ENCODE data around the gene CHST15.
A peak's percentile ranks its signal among the peaks of the same experiment; 100 is the strongest.

Gene CHST15

DNA sequence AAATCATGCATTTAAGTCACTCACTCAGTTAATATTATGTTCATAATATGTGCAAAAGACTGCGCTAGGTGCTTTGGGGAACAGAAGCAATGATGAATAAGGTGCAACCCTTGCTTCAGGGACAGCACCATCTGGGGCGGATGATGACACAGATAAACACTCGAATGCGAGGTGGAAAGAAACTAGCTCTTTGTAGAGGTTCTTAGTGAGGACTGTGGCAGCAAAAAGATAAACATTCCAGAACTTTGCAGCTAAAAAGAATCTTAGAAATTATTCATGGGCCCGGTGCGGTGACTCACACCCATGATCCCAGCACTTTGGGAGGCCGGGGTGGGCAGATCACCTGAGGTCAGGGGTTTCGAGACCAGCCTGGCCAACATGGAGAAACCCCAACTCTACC lies 29.8 kb upstream of the CHST15 start:
- Histone ChIP-seq H3K27ac (ENCODE audit: low read length) (no peak overlapping the region), H3K9me3 (ENCODE audit: insufficient read depth, low read length, severe bottlenecking) (no peaks in the 10 kb centered on the region), H3K9ac (ENCODE audit: low read depth, low read length) (no peak overlapping the region), H3K4me1 (ENCODE audit: insufficient read depth, low read length) (peaks cover 22% of the 10 kb centered on the region), H4K20me1 (ENCODE audit: insufficient read depth, low read length) (no peaks in the 10 kb centered on the region), H3K27me3 (ENCODE audit: insufficient read depth, low read length, poor library complexity) (no peaks in the 10 kb centered on the region), H3K36me3 (ENCODE audit: insufficient read depth, low read length) (no peaks in the 10 kb centered on the region), H3K4me3 (ENCODE audit: low read depth in 1 of 2, low read length in 2 of 2) (no peak overlapping the region), H3K79me2 (ENCODE audit: insufficient read depth, low read length) (no peaks in the 10 kb centered on the region), H2AFZ (ENCODE audit: low read depth, low read length) (no peak overlapping the region), H3K4me2 (ENCODE audit: insufficient read depth, low read length) (no peak overlapping the region)
- ATAC-seq (ENCODE audit: insufficient read depth, low read depth) (no peak), DNase-seq (no peak)
- TF ChIP-seq EZH2 (IDR thresholded peaks at IDR 0.05; ENCODE audit: borderline replicate concordance, low read depth, low read length, severe bottlenecking), result no peak
- TF ChIP-seq, protein P1, sequence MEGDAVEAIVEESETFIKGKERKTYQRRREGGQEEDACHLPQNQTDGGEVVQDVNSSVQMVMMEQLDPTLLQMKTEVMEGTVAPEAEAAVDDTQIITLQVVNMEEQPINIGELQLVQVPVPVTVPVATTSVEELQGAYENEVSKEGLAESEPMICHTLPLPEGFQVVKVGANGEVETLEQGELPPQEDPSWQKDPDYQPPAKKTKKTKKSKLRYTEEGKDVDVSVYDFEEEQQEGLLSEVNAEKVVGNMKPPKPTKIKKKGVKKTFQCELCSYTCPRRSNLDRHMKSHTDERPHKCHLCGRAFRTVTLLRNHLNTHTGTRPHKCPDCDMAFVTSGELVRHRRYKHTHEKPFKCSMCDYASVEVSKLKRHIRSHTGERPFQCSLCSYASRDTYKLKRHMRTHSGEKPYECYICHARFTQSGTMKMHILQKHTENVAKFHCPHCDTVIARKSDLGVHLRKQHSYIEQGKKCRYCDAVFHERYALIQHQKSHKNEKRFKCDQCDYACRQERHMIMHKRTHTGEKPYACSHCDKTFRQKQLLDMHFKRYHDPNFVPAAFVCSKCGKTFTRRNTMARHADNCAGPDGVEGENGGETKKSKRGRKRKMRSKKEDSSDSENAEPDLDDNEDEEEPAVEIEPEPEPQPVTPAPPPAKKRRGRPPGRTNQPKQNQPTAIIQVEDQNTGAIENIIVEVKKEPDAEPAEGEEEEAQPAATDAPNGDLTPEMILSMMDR (IDR thresholded peaks at IDR 0.05; ENCODE audit: borderline replicate concordance, extremely low read depth, low read length, poor library complexity, severe bottlenecking), result no peak

DNA sequence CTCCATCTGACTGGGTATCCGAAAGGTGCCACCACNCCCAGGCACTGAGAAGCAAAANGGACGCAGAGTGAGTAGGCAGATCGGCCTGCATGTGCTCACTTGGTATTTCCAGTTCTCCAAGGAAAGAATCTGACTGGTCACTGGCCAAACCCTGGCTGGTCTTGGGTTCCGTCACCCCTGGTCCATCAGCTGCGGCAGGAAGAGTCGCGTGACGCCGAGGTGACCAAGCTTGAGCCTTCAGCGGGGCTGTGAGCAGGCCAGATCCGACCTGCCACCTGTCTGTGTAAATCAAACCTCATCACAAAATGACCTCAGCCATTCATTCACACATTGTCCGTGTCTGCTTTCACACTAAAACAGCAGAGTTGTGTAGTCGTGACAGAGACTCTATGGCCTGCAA lies 28.8 kb upstream of the CHST15 start:
- H3K27ac ChIP-seq (ENCODE audit: low read length), result no peak overlapping the region
- H4K20me1 ChIP-seq (ENCODE audit: insufficient read depth, low read length), result no peaks in the 10 kb centered on the region
- TF ChIP-seq, protein P1 (IDR thresholded peaks at IDR 0.05; ENCODE audit: borderline replicate concordance, extremely low read depth, low read length, poor library complexity, severe bottlenecking), result no peak
- no peak for TF ChIP-seq EZH2 (IDR thresholded peaks at IDR 0.05; ENCODE audit: borderline replicate concordance, low read depth, low read length, severe bottlenecking)
- no peak overlapping the region for H3K4me3 ChIP-seq (ENCODE audit: low read depth in 1 of 2, low read length in 2 of 2)
- H3K79me2 ChIP-seq (ENCODE audit: insufficient read depth, low read length), result no peaks in the 10 kb centered on the region
- no peak overlapping the region for H3K4me2 ChIP-seq (ENCODE audit: insufficient read depth, low read length)
- peaks cover 31% of the 10 kb centered on the region for H3K4me1 ChIP-seq (ENCODE audit: insufficient read depth, low read length)
- no peak for ATAC-seq (ENCODE audit: insufficient read depth, low read depth)
- no peaks in the 10 kb centered on the region for H3K36me3 ChIP-seq (ENCODE audit: insufficient read depth, low read length)
- no peak for DNase-seq
- H2AFZ ChIP-seq (ENCODE audit: low read depth, low read length), result no peak overlapping the region
- H3K9me3 ChIP-seq (ENCODE audit: insufficient read depth, low read length, severe bottlenecking), result no peaks in the 10 kb centered on the region
- no peak overlapping the region for H3K9ac ChIP-seq (ENCODE audit: low read depth, low read length)
- no peaks in the 10 kb centered on the region for H3K27me3 ChIP-seq (ENCODE audit: insufficient read depth, low read length, poor library complexity)

DNA sequence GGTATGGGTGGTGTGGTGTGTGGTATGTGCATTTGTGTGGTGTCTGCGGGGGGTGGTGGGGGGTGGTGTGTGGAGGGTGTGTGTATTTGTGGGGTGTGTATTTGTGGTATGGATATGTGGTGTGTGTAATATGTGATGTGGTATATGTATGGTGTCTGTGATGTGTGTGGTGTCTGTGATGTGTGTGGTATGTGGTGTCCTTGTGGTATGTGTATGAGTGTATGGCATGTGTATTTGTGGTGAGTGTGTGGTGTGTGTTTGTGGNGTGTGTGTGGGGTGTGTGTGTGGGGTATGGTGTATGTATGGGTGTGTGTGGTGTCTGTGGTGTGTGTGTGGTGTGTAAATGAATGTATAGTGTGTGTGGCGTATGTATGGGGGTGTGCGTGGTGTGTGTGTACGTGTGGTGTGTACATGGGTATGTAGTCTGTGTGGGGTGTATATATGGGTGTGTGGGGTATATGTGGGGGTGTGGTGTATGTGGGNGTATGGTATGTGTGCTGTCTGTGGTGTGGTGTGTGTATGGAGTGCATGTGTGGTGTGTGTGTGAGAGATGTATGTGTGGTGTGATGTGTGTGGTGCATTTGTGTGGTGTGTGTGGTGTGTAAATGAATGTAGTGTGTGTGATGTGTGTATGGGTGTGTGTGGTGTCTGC lies 27.1 kb upstream of the CHST15 start:
- no peaks in the 10 kb centered on the region for H4K20me1 ChIP-seq (ENCODE audit: insufficient read depth, low read length)
- H3K9me3 ChIP-seq (ENCODE audit: insufficient read depth, low read length, severe bottlenecking), result no peaks in the 10 kb centered on the region
- no peak for TF ChIP-seq EZH2 (IDR thresholded peaks at IDR 0.05; ENCODE audit: borderline replicate concordance, low read depth, low read length, severe bottlenecking)
- TF ChIP-seq, protein P1 (IDR thresholded peaks at IDR 0.05; ENCODE audit: borderline replicate concordance, extremely low read depth, low read length, poor library complexity, severe bottlenecking), result no peak
- no peaks in the 10 kb centered on the region for H3K79me2 ChIP-seq (ENCODE audit: insufficient read depth, low read length)
- H3K9ac ChIP-seq (ENCODE audit: low read depth, low read length), result no peak overlapping the region
- DNase-seq (no peak), ATAC-seq (ENCODE audit: insufficient read depth, low read depth) (peak; percentile 19; the same call in 1 of the 3 replicates)
- no peaks in the 10 kb centered on the region for H3K27me3 ChIP-seq (ENCODE audit: insufficient read depth, low read length, poor library complexity)
- no peak overlapping the region for H3K4me3 ChIP-seq (ENCODE audit: low read depth in 1 of 2, low read length in 2 of 2)
- H3K27ac ChIP-seq (ENCODE audit: low read length), result peak overlapping the region; percentile 54
- H3K4me1 ChIP-seq (ENCODE audit: insufficient read depth, low read length), result peaks cover 40% of the 10 kb centered on the region
- no peak overlapping the region for H3K4me2 ChIP-seq (ENCODE audit: insufficient read depth, low read length)
- no peak overlapping the region for H2AFZ ChIP-seq (ENCODE audit: low read depth, low read length)
- H3K36me3 ChIP-seq (ENCODE audit: insufficient read depth, low read length), result no peaks in the 10 kb centered on the region
